ENCODE data around the gene SOST.

DNA sequence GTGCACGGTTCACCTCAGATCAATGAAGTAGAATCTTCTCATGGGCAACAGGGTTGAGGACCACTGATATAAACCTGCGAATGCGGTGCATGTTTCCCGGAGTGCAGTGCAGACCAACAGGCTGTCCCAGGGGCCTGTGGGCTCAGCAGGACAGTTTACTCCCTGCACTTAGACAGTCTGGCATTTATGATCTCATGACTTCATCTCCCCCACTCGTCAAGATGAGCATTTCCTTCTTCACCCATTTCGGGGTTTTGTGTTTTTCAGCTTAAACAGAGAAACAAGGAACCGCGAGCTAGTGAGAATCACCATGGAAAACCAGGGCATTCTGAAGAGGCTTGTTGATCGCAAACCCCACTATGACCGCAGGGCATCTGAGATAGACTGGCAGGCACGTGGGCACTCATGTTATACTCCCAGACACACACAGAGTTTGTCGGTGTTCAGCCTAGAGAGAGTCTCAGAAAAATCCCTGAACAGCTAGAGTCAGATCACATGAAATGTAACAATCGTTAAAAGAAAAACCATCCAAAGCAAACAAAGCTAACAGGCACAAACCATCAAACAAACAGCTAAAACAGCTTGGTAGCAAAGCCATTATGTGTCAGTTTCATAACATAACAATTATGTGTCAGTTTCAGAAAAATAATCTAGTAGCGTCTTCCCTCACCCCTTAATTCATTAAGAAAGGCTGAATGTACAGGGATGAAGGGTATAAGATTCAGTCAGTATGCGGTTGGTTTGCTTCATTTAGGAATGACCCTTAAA lies 24.5 kb upstream of the SOST start:
- TF ChIP-seq, protein P1, sequence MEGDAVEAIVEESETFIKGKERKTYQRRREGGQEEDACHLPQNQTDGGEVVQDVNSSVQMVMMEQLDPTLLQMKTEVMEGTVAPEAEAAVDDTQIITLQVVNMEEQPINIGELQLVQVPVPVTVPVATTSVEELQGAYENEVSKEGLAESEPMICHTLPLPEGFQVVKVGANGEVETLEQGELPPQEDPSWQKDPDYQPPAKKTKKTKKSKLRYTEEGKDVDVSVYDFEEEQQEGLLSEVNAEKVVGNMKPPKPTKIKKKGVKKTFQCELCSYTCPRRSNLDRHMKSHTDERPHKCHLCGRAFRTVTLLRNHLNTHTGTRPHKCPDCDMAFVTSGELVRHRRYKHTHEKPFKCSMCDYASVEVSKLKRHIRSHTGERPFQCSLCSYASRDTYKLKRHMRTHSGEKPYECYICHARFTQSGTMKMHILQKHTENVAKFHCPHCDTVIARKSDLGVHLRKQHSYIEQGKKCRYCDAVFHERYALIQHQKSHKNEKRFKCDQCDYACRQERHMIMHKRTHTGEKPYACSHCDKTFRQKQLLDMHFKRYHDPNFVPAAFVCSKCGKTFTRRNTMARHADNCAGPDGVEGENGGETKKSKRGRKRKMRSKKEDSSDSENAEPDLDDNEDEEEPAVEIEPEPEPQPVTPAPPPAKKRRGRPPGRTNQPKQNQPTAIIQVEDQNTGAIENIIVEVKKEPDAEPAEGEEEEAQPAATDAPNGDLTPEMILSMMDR (IDR thresholded peaks at IDR 0.05) = no peak
- no peak for TF ChIP-seq POLR2A (IDR thresholded peaks at IDR 0.05)
